ENCODE data around the gene MYOM3.

GRCh38 chr1:24117132-24117531 is 5.2 kb upstream of the MYOM3 start:
- TF ChIP-seq CTCF (IDR thresholded peaks at IDR 0.05) (no peak), POLR2A (IDR thresholded peaks at IDR 0.05) (no peak), POLR2AphosphoS5 (IDR thresholded peaks at IDR 0.05; ENCODE audit: insufficient read depth in 1 of 2, low read depth in 1 of 2) (no peak)

Data from vagina (tissue), 2 donors.